ENCODE data around the gene DCANP1. TPM values are rescaled to one million over a fixed set of nuclear protein-coding genes. Genes with fewer than 3 reads are reported as not detected.

The DCANP1 gene
- total and polyA plus RNA-seq, 9 of the 15 experiments (the other 6 are each of a cell fraction or from before 2014, with no cell fraction given): not detected

GRCh38 chr5:135481909-135482311, 34.8 kb upstream of the DCANP1 start (continued):
- TF ChIP-seq, protein P1, sequence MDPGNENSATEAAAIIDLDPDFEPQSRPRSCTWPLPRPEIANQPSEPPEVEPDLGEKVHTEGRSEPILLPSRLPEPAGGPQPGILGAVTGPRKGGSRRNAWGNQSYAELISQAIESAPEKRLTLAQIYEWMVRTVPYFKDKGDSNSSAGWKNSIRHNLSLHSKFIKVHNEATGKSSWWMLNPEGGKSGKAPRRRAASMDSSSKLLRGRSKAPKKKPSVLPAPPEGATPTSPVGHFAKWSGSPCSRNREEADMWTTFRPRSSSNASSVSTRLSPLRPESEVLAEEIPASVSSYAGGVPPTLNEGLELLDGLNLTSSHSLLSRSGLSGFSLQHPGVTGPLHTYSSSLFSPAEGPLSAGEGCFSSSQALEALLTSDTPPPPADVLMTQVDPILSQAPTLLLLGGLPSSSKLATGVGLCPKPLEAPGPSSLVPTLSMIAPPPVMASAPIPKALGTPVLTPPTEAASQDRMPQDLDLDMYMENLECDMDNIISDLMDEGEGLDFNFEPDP (CRISPR knock-in tag; IDR thresholded peaks at IDR 0.05): no peak
- TF ChIP-seq ZNF592 (IDR thresholded peaks at IDR 0.05) (no peak), NRF1 (conservative IDR thresholded peaks at IDR 0.05 in 1 of 2, IDR thresholded peaks at IDR 0.05 in 1 of 2) (no peak), BCOR (IDR thresholded peaks at IDR 0.05) (no peak; the same call in 1 of the 2 replicates), XRCC4 (IDR thresholded peaks at IDR 0.05; ENCODE audit: extremely low read depth, insufficient read depth, insufficient read length) (no peak), SMARCA4 (IDR thresholded peaks at IDR 0.05) (no peak), ZNF217 (CRISPR knock-in tag; IDR thresholded peaks at IDR 0.05) (no peak), SETDB1 (IDR thresholded peaks at IDR 0.05; ENCODE audit: low read length) (peak; percentile 36), ZFP91 (CRISPR knock-in tag; IDR thresholded peaks at IDR 0.05) (0 out of 2 replicates have a peak, but pooled peaks have one; percentile 41)
- TF ChIP-seq, protein P2, sequence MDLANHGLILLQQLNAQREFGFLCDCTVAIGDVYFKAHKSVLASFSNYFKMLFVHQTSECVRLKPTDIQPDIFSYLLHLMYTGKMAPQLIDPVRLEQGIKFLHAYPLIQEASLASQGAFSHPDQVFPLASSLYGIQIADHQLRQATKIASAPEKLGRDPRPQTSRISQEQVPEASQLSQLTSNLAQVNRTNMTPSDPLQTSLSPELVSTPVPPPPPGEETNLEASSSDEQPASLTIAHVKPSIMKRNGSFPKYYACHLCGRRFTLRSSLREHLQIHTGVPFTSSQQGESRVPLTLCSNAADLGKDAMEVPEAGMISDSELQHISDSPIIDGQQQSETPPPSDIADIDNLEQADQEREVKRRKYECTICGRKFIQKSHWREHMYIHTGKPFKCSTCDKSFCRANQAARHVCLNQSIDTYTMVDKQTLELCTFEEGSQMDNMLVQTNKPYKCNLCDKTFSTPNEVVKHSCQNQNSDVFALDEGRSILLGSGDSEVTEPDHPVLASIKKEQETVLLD (IDR thresholded peaks at IDR 0.05): 0 out of 2 replicates have a peak, but pooled peaks have one; percentile 36
- TF ChIP-seq, protein P3, sequence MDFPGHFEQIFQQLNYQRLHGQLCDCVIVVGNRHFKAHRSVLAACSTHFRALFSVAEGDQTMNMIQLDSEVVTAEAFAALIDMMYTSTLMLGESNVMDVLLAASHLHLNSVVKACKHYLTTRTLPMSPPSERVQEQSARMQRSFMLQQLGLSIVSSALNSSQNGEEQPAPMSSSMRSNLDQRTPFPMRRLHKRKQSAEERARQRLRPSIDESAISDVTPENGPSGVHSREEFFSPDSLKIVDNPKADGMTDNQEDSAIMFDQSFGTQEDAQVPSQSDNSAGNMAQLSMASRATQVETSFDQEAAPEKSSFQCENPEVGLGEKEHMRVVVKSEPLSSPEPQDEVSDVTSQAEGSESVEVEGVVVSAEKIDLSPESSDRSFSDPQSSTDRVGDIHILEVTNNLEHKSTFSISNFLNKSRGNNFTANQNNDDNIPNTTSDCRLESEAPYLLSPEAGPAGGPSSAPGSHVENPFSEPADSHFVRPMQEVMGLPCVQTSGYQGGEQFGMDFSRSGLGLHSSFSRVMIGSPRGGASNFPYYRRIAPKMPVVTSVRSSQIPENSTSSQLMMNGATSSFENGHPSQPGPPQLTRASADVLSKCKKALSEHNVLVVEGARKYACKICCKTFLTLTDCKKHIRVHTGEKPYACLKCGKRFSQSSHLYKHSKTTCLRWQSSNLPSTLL (IDR thresholded peaks at IDR 0.05): peak; percentile 46; the same call in 1 of the 2 replicates
